Activated CD8-positive, alpha-beta T cell treated with anti-CD3 and anti-CD28 coated beads for 36 hours (primary cell): Measurements from ENCODE around the gene SYNCRIP. TPM values are rescaled to one million over a fixed set of nuclear protein-coding genes. Genes with fewer than 3 reads are reported as not detected.

Experiments
- ATAC-seq: fragments of 200-7000 bp; cut with Tn5 transposase; one replicate; pipeline ENCODE4 v1.10.0; 2021; ENCODE audit warnings: mild to moderate bottlenecking, moderate library complexity
- CTCF ChIA-PET: fragments of 350-600 bp; sonication (Branson Sonifier 250); formaldehyde crosslinking; loops from one replicate; lab custom pipeline; 2021; ENCODE audit warnings: antibody characterized with exemption; lab: Charles Lee
- POLR2A ChIA-PET: fragments of 350-600 bp; sonication (Branson Sonifier 250); formaldehyde crosslinking; loops from one replicate; lab custom pipeline; 2021; ENCODE audit warnings: antibody characterized with exemption; lab: Charles Lee
- DNase-seq: peaks from one replicate; pipeline ENCODE4 v3.0.0-alpha.2; 2020
- H3K27ac Mint-ChIP-seq: one replicate; pipeline ENCODE4 v1.8.0; 2021; ENCODE audit warnings: mild to moderate bottlenecking, mixed read lengths
- H3K27me3 Mint-ChIP-seq: one replicate; pipeline ENCODE4 v1.8.0; 2021; ENCODE audit warnings: mixed read lengths
- H3K36me3 Mint-ChIP-seq: one replicate; pipeline ENCODE4 v1.8.0; 2021; ENCODE audit warnings: low read depth, mixed read lengths
- H3K4me1 Mint-ChIP-seq: one replicate; pipeline ENCODE4 v1.8.0; 2021; ENCODE audit warnings: low read depth, mixed read lengths
- H3K4me3 Mint-ChIP-seq: one replicate; pipeline ENCODE4 v1.8.0; 2021; ENCODE audit warnings: mild to moderate bottlenecking, moderate library complexity, mixed read lengths
- H3K9me3 Mint-ChIP-seq: one replicate; pipeline ENCODE4 v1.8.0; 2021; ENCODE audit warnings: mixed read lengths
- intact Hi-C: fragments of 100-400 bp; cut with micrococcal nuclease; formaldehyde crosslinking; loops from one replicate; pipeline ENCODE4 v1.10.0; 2022
- total RNA-seq, 2 experiments: library from RNA; stranded (reverse); gene quantifications; one replicate each; pipeline ENCODE4 v1.2.3, GENCODE V29; 2021
- TF ChIP-seq, protein P1 (sequence below): fragments of 200-600 bp; IDR thresholded peaks from one replicate; pipeline ENCODE4 v1.8.0; 2022; ENCODE audit warnings: antibody characterized with exemption, mild to moderate bottlenecking

SYNCRIP gene
- total RNA-seq, 2 experiments from 2014 or later = 167 to 179 TPM

DNA sequence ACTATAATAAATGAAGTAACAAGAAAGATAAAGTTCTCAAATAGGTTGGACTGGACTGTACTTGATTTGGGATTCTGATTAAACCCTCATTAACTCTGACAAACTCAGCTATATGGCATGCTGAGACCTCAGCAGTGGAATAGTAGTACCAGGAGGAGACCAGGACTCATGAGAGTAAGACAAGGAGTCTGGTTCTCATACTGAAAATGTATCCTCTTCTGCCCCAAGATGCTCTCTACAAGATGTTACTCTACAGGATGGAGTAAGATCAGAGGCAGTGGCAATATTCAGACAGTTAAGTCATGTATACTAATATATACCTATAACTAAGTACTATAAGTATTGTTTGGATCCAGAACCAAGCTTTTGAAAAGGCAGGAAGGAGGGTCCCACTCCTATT, 31.9 kb upstream of the SYNCRIP start:
- no peak for DNase-seq
- intact Hi-C loops = loop anchor here (10.0 kb wide), 2 partner anchors 50 to 210 kb away; no protein-coding TSS in a partner anchor
- CTCF ChIA-PET = interaction anchor here (1.8 kb wide), 2 partner anchors 30 to 32 kb away, joined by 7 to 9 read pairs; partner anchors contain the start of gene SYNCRIP
- POLR2A ChIA-PET = interaction anchor here (1.0 to 10.8 kb wide), 9 partner anchors 9 to 83 kb away, joined by 3 to 913 read pairs (median 7); partner anchors contain the start of genes SNX14 and SYNCRIP
- Mint-ChIP-seq H3K36me3 (peaks cover 68% of the 10 kb centered on the region), H3K9me3 (no peaks in the 10 kb centered on the region), H3K4me1 (peaks cover 63% of the 10 kb centered on the region), H3K27ac (peak overlapping the region; percentile 94), H3K27me3 (no peaks in the 10 kb centered on the region), H3K4me3 (peak overlapping the region; percentile 94)
- TF ChIP-seq, protein P1, sequence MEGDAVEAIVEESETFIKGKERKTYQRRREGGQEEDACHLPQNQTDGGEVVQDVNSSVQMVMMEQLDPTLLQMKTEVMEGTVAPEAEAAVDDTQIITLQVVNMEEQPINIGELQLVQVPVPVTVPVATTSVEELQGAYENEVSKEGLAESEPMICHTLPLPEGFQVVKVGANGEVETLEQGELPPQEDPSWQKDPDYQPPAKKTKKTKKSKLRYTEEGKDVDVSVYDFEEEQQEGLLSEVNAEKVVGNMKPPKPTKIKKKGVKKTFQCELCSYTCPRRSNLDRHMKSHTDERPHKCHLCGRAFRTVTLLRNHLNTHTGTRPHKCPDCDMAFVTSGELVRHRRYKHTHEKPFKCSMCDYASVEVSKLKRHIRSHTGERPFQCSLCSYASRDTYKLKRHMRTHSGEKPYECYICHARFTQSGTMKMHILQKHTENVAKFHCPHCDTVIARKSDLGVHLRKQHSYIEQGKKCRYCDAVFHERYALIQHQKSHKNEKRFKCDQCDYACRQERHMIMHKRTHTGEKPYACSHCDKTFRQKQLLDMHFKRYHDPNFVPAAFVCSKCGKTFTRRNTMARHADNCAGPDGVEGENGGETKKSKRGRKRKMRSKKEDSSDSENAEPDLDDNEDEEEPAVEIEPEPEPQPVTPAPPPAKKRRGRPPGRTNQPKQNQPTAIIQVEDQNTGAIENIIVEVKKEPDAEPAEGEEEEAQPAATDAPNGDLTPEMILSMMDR = no peak
- ATAC-seq = no peak

DNA sequence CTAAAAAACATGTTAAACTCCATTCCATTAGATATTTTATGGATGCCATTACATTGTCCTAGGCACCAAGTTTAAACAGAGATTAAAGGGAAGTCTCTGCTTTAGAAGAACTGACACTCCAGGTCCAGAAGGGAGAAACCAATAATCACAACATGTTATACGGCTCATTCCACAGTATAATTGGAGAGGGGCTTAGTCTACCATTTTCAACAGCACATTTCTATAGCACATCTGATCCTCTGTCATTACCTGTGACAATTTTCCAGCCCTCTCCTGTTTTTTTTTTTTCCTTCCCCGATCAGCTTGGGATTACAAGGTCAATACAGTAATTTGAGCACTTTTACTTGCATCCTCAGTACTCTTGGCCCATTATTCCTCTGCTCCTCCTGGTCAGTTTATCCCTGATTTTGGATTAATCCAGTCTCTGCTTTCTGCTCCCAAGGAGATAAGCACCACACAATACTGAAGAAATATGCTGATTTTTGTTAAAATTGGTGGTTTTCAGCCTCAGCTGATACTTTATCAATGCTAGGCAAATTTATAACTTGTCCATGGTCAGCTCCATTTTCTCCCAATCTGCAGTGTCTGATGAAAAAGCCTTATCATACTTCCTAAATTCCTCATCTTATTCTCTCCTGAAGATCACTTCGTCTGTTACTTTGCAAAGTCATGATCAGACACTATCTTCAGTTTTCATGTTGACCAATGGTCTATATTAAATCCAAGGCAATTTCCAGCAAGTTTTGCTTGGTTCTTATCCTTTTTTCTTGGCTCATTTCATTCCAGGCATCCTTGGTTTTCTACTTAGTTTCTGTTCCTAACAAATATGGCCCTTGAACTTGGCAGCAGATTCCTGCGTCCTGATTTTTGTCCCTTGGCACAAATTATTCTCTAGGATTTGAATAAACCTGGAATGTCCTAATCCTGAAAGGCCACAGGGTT, 30.8 kb upstream of the SYNCRIP start:
- peaks cover 66% of the 10 kb centered on the region for H3K36me3 Mint-ChIP-seq
- no peaks in the 10 kb centered on the region for H3K9me3 Mint-ChIP-seq
- H3K4me1 Mint-ChIP-seq = peaks cover 75% of the 10 kb centered on the region
- H3K27me3 Mint-ChIP-seq = no peaks in the 10 kb centered on the region
- no peak overlapping the region for H3K4me3 Mint-ChIP-seq
- ATAC-seq (no peak), DNase-seq (no peak)
- intact Hi-C loops = loop anchor here (10.0 kb wide), 2 partner anchors 49 to 209 kb away; no protein-coding TSS in a partner anchor
- POLR2A ChIA-PET = interaction anchor here (1.2 to 10.8 kb wide), 6 partner anchors 11 to 62 kb away, joined by 3 to 913 read pairs (median 6); partner anchors contain the start of gene SYNCRIP
- H3K27ac Mint-ChIP-seq = peak overlapping the region; percentile 46
- TF ChIP-seq, protein P1 = no peak
- CTCF ChIA-PET = no interaction called here

DNA sequence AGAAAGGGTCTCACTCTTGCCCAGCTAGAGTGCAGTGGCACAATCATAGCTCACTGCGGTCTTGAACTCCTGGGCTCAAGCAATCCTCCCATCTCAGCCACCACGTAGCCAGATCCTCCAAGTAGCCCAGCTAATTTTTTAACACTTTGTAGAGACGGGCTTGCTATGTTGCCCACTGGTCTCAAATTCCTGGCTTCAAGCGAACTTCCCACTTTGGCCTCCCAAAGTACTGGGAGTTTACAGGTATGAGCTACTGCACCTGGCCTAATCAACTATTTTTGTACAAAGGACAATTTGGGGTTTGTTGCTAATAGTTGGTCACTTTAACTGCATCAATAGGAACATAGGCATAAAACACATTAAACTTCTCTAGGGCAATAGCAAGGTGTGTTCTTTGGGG, 29.9 kb upstream of the SYNCRIP start:
- no peaks in the 10 kb centered on the region for H3K9me3 Mint-ChIP-seq
- H3K4me3 Mint-ChIP-seq = no peak overlapping the region
- CTCF ChIA-PET = no interaction called here
- H3K36me3 Mint-ChIP-seq = peaks cover 58% of the 10 kb centered on the region
- intact Hi-C loops = loop anchor here (10.0 kb wide), 2 partner anchors 48 to 208 kb away; no protein-coding TSS in a partner anchor
- no peak for ATAC-seq
- no peak for DNase-seq
- H3K4me1 Mint-ChIP-seq = peaks cover 79% of the 10 kb centered on the region
- no peaks in the 10 kb centered on the region for H3K27me3 Mint-ChIP-seq
- peak overlapping the region; percentile 46 for H3K27ac Mint-ChIP-seq
- POLR2A ChIA-PET = interaction anchor here (1.0 to 10.8 kb wide), 7 partner anchors 10 to 65 kb away, joined by 3 to 913 read pairs (median 5); partner anchors contain the start of gene SYNCRIP
- TF ChIP-seq, protein P1 = no peak

DNA sequence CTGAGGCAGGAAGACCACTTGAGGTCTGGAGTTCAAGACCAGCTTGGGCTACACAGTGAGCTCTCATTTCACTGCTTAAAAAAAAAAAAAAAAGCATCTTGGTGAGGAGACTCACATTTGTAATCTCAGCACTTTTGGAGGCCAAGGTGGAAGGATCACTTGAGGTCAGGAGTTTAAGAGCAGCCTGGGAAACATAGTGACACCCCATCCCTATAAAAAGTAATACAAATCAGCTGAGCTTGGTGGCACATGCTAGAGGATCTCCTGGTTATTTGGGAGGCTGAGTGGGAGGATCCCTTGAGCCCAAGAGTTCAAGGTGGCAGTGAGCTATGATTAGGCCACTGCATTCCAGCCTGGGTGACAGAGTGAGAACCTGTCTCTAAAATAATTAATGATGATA, 29.4 kb upstream of the SYNCRIP start:
- H3K36me3 Mint-ChIP-seq = peaks cover 52% of the 10 kb centered on the region
- CTCF ChIA-PET = no interaction called here
- H3K9me3 Mint-ChIP-seq = no peaks in the 10 kb centered on the region
- H3K27ac Mint-ChIP-seq = peak overlapping the region; percentile 61
- DNase-seq (no peak), ATAC-seq (no peak)
- no peak overlapping the region for H3K4me3 Mint-ChIP-seq
- H3K4me1 Mint-ChIP-seq = peaks cover 79% of the 10 kb centered on the region
- intact Hi-C loops = loop anchor here (10.0 kb wide), 2 partner anchors 47 to 207 kb away; no protein-coding TSS in a partner anchor
- POLR2A ChIA-PET = interaction anchor here (0.6 to 10.8 kb wide), 8 partner anchors 10 to 64 kb away, joined by 3 to 913 read pairs (median 4); partner anchors contain the start of gene SYNCRIP
- H3K27me3 Mint-ChIP-seq = no peaks in the 10 kb centered on the region
- TF ChIP-seq, protein P1 = no peak
